ENCODE data around the gene TMEM208.

GRCh38 chr16:67177743-67178699, 48.9 kb upstream of the TMEM208 start:
- TF ChIP-seq, protein P1, sequence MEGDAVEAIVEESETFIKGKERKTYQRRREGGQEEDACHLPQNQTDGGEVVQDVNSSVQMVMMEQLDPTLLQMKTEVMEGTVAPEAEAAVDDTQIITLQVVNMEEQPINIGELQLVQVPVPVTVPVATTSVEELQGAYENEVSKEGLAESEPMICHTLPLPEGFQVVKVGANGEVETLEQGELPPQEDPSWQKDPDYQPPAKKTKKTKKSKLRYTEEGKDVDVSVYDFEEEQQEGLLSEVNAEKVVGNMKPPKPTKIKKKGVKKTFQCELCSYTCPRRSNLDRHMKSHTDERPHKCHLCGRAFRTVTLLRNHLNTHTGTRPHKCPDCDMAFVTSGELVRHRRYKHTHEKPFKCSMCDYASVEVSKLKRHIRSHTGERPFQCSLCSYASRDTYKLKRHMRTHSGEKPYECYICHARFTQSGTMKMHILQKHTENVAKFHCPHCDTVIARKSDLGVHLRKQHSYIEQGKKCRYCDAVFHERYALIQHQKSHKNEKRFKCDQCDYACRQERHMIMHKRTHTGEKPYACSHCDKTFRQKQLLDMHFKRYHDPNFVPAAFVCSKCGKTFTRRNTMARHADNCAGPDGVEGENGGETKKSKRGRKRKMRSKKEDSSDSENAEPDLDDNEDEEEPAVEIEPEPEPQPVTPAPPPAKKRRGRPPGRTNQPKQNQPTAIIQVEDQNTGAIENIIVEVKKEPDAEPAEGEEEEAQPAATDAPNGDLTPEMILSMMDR (IDR thresholded peaks at IDR 0.05; ENCODE audit: control extremely low read depth in 1 of 3, insufficient read depth in 1 of 3, low read depth in 1 of 3, low read length in 3 of 3) = no peak
- TF ChIP-seq SP2 (IDR thresholded peaks at IDR 0.05; ENCODE audit: low read length) = no peak
- TF ChIP-seq EZH2 (IDR thresholded peaks at IDR 0.05; ENCODE audit: low read depth, low read length, severe bottlenecking) = peak; percentile 37
- TF ChIP-seq CEBPB (IDR thresholded peaks at IDR 0.05; ENCODE audit: low read depth, low read length) = no peak
- TF ChIP-seq SRF (IDR thresholded peaks at IDR 0.05; ENCODE audit: low read depth, low read length) = no peak
- no peak for TF ChIP-seq POLR2A (IDR thresholded peaks at IDR 0.05; ENCODE audit: control extremely low read depth in 1 of 2, low read depth in 2 of 2, low read length in 2 of 2)
- TF ChIP-seq MAFK (IDR thresholded peaks at IDR 0.05; ENCODE audit: low read depth, low read length) = no peak
- TF ChIP-seq YY1 (IDR thresholded peaks at IDR 0.05; ENCODE audit: low read depth, low read length) = no peak
- TF ChIP-seq RFX5 (IDR thresholded peaks at IDR 0.05; ENCODE audit: borderline replicate concordance, low read depth, low read length) = no peak
